Brain microvascular endothelial cell (primary cell): ENCODE data around the gene RHOF.

Experiments
- DNase-seq: peaks from one replicate; pipeline ENCODE4 v3.0.0-alpha.2; 2020
- H3K27ac ChIP-seq: fragments of 250-450 bp; sonication (Bioruptor Pico); 2 replicates; pipeline ENCODE4 v1.5.1; 2020; ENCODE audit warnings: mild to moderate bottlenecking, moderate library complexity
- H3K27me3 ChIP-seq: fragments of 250-450 bp; sonication (Bioruptor Pico); replicated peaks from 2 replicates; pipeline ENCODE4 v1.5.1; 2020; ENCODE audit warnings: mild to moderate bottlenecking
- H3K36me3 ChIP-seq: fragments of 250-450 bp; sonication (Bioruptor Pico); replicated peaks from 2 replicates; pipeline ENCODE4 v1.5.1; 2020; ENCODE audit warnings: mild to moderate bottlenecking
- H3K4me3 ChIP-seq: 2 replicates; pipeline ENCODE4 v1.5.1; 2011; ENCODE audit warnings: low read depth, mild to moderate bottlenecking, control low read depth, low read length, moderate library complexity
- CTCF ChIP-seq: IDR thresholded peaks from 2 replicates; pipeline ENCODE4 v1.5.1; 2011; ENCODE audit warnings: low read depth, mild to moderate bottlenecking, moderate library complexity, low read length, control low read depth, inconsistent platforms; ENCODE audit errors: missing control alignments
- in situ Hi-C: cut with HindIII; loops from 2 replicates; pipeline ENCODE4 v1.10.0; 2017; ENCODE audit warnings: low sequenced_read_pairs, low pct_ligation_motif_present

Gene RHOF

GRCh38 chr12:121788176-121788818, 5.2 kb downstream of the RHOF start:
- TF ChIP-seq CTCF, result no peak
- DNase-seq, result no peak
- Histone ChIP-seq H3K36me3 (no peaks in the 10 kb centered on the region), H3K27me3 (no peaks in the 10 kb centered on the region), H3K27ac (no peak overlapping the region), H3K4me3 (no peak overlapping the region)
- in situ Hi-C loops, result no loop called here

- in situ Hi-C loops, result no loop called here
- no peaks in the 10 kb centered on the region for H3K27me3 ChIP-seq
- H3K4me3 ChIP-seq, result no peak overlapping the region
- no peak for TF ChIP-seq CTCF
- H3K36me3 ChIP-seq, result no peaks in the 10 kb centered on the region
- no peak overlapping the region for H3K27ac ChIP-seq
- no peak for DNase-seq
Observed at GRCh38 chr12:121787063-121788025, 6.1 kb downstream of the RHOF start.

DNA sequence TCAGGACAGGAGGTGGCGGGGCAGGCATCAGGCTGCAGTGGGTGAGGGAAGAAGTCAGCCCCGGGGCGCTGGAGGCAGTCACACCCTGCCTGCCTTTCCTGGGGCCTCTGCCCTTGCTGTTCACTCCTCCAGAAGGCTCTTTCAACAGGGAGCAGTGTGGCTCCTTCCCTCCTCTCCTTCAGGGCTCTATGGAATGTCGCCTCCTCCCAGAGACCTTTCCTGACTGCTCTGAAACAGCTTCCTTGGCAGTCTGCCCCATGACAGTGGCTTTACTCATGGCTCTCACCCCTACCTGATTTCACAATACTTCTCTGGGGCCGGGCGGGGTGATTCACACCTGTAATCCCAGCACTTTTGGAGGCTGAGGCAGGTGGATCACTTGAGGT, 7.1 kb downstream of the RHOF start:
- H3K36me3 ChIP-seq, result no peaks in the 10 kb centered on the region
- no peaks in the 10 kb centered on the region for H3K27me3 ChIP-seq
- peak; percentile 76 for DNase-seq
- no peak overlapping the region for H3K4me3 ChIP-seq
- in situ Hi-C loops, result no loop called here
- H3K27ac ChIP-seq, result no peak overlapping the region
- TF ChIP-seq CTCF, result no peak

DNA sequence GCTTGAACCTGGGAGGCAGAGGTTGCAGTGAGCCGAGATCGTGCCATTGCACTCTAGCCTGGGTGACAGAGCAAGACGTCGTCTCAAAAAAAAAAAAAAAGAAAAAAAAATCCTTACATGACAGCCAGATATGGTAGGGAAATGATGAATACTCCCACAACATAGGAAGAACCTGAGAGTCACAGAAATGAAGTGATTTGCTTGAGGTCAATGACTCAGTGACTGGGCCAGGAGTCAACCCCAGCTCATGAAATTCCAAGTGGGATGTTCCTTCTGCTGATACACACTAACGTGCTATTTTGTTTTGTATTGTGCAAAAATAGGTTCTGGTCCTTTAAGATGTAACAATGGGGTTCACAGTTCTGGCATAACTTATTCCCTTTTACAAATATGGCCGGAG, 9.0 kb downstream of the RHOF start:
- Histone ChIP-seq H3K27ac (peak overlapping the region; percentile 17), H3K27me3 (no peaks in the 10 kb centered on the region), H3K4me3 (no peak overlapping the region), H3K36me3 (peaks cover 2% of the 10 kb centered on the region)
- TF ChIP-seq CTCF, result no peak
- in situ Hi-C loops, result no loop called here
- peak; percentile 72 for DNase-seq

- Histone ChIP-seq H3K27me3 (no peaks in the 10 kb centered on the region), H3K36me3 (peaks cover 2% of the 10 kb centered on the region), H3K27ac (no peak overlapping the region), H3K4me3 (no peak overlapping the region)
- DNase-seq, result no peak
- in situ Hi-C loops, result no loop called here
- no peak for TF ChIP-seq CTCF
Observed at GRCh38 chr12:121783766-121784165, 9.7 kb downstream of the RHOF start.
